ENCODE data around the gene ENAH.

DNA sequence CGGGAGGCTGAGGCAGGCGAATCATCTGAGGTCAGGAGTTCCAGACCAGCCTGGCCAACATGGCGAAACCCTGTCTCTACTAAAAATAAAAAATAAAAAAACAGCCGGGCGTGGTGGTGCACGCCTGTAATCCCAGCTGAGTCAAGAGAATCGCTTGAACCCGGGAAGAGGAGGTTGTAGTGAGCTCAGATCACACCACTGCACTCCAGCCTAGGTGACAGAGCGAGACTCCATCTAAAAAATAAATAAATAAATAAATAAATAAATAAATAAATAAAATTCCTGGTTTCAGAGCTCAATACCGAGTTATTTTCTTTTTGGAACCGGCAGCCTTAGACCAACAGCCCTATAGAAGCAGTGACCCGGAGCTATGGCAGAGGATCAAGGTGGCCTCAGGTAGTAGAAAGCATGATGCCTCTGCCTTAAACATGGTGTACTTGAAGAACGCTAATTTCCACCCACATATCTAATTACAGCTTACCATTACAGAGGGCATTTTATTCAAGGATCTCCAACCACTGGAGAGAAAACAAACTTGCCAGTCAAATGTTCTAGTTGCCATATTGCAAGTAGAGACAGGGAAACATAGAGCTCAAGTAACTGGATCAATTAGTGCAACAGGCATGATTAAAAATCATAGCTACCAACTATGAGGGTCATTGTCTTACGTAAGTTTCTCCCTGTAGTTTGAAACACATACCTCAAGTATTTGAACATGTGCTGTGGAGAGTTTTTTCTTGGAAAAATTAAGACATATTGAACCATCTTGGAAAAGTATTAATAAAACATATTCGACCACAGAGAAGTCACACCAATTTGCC, 2.0 kb upstream of the ENAH start:
- TF ChIP-seq, protein P1, sequence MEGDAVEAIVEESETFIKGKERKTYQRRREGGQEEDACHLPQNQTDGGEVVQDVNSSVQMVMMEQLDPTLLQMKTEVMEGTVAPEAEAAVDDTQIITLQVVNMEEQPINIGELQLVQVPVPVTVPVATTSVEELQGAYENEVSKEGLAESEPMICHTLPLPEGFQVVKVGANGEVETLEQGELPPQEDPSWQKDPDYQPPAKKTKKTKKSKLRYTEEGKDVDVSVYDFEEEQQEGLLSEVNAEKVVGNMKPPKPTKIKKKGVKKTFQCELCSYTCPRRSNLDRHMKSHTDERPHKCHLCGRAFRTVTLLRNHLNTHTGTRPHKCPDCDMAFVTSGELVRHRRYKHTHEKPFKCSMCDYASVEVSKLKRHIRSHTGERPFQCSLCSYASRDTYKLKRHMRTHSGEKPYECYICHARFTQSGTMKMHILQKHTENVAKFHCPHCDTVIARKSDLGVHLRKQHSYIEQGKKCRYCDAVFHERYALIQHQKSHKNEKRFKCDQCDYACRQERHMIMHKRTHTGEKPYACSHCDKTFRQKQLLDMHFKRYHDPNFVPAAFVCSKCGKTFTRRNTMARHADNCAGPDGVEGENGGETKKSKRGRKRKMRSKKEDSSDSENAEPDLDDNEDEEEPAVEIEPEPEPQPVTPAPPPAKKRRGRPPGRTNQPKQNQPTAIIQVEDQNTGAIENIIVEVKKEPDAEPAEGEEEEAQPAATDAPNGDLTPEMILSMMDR (IDR thresholded peaks at IDR 0.05 in 8 of 11, conservative IDR thresholded peaks at IDR 0.05 in 3 of 11), result no peak
- TF ChIP-seq POLR2AphosphoS5 (IDR thresholded peaks at IDR 0.05) (no peak), POLR2A (IDR thresholded peaks at IDR 0.05) (no peak)
